Measurements from ENCODE around the gene MYO1F.
"Not testable (repeated sequence)": the region's sequence is repeated elsewhere in the genome, so short reads cannot be mapped to it uniquely, and the experiment has no call there.

Gene MYO1F

DNA sequence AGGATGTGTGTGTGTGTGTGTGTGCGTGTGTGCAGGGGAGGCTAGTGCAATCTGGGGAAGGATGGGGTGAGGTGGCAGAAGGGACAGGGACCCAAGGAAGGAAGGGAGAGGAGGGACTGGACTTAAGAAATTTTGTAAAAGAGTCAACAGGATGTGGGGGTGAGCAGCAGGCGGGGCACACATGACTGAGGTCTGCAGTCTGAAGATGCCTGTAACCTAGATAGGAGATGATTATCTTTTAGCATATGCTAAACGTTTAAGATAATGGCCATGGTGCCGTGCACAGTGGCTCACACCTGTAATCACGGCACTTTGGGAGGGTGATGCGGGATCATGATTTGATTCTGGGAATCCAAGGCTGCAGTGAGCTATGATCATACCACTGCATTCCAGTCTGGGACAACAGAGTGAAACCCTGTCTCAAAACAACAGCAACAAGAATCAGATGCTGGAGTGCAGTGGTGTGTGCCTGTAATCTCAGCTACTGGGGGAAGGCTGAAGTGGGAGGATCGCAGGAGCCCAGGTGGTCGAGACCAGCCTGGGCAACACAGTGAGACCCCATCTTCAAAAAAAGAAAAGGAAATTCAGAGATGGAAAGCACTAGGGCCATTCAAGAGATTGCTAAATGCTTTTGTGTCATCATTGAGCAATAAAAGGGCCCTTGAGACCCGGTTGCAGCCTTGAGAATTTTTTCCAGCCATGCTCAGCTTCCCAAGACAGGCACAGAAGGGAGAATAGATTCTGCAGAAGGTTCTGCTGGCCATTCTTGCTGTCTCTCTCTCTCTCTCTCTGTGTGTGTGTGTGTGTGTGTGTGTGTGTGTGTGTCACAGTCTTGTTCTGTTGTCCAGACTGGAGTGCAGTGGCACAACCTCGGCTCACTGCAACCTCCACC lies 59.4 kb downstream of the MYO1F start:
- DNase-seq (ENCODE audit: low read depth), result no peak
- H3K4me3 ChIP-seq (ENCODE audit: low read length), result no peak overlapping the region
- TF ChIP-seq, protein P1, sequence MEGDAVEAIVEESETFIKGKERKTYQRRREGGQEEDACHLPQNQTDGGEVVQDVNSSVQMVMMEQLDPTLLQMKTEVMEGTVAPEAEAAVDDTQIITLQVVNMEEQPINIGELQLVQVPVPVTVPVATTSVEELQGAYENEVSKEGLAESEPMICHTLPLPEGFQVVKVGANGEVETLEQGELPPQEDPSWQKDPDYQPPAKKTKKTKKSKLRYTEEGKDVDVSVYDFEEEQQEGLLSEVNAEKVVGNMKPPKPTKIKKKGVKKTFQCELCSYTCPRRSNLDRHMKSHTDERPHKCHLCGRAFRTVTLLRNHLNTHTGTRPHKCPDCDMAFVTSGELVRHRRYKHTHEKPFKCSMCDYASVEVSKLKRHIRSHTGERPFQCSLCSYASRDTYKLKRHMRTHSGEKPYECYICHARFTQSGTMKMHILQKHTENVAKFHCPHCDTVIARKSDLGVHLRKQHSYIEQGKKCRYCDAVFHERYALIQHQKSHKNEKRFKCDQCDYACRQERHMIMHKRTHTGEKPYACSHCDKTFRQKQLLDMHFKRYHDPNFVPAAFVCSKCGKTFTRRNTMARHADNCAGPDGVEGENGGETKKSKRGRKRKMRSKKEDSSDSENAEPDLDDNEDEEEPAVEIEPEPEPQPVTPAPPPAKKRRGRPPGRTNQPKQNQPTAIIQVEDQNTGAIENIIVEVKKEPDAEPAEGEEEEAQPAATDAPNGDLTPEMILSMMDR (conservative IDR thresholded peaks at IDR 0.05; ENCODE audit: low read depth, low read length), result no peak

DNA sequence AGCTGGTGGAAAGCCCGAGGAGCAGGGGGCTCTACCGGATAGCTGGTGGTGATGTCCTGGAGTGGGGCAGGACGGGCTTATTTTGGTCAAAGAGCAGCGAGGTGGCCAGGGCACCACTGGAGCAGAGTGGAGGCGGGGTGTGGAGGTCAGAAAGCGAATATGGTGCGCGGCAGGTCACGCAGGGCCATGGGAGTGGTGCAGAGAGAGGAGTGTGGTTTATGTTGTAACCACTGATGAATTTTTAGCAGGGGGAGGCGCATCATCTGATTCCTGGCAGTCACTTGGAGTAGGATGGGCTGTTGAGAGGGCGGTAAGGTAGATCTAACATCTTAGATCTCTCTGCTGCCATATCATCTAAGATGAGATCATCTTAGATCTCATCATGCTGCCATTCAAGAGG lies 61.9 kb downstream of the MYO1F start:
- no peak overlapping the region for H3K4me3 ChIP-seq (ENCODE audit: low read length)
- no peak for DNase-seq (ENCODE audit: low read depth)
- TF ChIP-seq, protein P1 (conservative IDR thresholded peaks at IDR 0.05; ENCODE audit: low read depth, low read length), result no peak

DNA sequence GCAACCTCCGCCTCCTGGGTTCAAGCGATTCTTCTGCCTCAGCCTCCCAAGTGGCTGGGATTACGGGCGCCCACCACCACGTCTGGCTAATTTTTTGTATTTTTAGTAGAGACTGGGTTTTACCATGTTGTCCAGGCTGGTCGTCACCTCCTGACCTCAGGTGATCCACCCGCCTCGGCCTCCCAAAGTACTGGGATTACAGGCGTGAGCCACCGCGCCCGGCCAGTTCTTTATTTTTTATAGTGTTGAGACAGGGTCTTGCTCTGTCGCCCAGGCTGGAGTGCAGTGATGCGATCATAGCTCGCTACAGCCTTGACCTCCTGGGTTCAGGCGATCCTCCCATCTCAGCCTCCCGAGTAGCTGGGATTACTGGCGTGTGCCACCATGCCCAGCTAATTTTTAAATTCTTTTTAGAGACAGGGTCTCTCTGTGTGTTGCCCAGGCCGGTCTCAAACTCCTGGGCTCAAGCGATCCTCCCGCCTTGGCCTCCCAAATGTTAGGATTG lies 62.7 kb downstream of the MYO1F start:
- DNase-seq (ENCODE audit: low read depth), result not testable (repeated sequence)
- H3K4me3 ChIP-seq (ENCODE audit: low read length), result peak overlapping the region; percentile 53

DNA sequence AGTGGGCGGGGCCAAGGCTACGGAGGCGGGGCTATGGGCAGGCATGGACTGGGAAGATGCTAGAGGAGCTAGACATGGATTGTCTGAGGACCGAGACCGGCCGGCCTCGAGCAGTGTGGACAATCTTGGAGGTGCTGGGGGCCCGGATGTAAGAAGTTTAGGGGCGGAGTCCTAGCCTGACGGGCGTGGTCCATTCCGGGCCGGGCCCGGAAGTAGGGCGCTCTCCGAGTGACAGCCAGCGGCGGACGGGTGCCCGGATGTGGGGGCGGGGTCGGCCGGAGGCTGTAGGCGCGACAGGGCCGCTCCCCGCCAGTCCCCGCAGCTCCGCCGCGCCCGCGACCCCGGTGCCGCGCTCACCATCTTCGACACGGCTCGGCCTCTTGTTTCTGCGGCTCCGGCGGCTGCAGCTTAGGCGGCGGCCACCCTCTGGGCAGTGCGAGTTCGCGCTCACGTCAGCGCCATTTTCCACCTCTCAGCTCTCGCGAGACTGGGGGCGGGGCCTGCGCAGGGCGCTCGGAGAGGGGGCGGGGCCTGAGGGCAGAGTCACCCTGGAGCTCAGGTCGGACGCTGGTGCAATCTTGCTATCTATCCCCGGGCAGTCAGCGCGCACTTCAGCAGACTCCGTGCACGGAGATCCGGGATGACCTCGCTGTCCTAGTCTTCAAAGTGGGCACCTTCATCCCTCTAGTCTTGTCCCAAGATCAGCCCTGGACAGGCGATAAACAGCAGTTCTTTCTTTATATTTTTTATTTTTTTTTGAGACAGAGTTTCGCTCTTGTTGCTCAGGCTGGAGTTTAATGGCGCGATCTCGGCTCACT lies 63.3 kb downstream of the MYO1F start, which contains the start of gene ZNF414:
TSS of gene ZNF414 (minus strand) at position 481 of the 818 bp plus-strand sequence. CDS start at position 360, 121 bp downstream.
- peak; percentile 82 for DNase-seq (ENCODE audit: low read depth)
- TF ChIP-seq, protein P1 (conservative IDR thresholded peaks at IDR 0.05; ENCODE audit: low read depth, low read length), result no peak
- H3K4me3 ChIP-seq (ENCODE audit: low read length), result peak within 1 kb of the TSS; percentile 53

DNA sequence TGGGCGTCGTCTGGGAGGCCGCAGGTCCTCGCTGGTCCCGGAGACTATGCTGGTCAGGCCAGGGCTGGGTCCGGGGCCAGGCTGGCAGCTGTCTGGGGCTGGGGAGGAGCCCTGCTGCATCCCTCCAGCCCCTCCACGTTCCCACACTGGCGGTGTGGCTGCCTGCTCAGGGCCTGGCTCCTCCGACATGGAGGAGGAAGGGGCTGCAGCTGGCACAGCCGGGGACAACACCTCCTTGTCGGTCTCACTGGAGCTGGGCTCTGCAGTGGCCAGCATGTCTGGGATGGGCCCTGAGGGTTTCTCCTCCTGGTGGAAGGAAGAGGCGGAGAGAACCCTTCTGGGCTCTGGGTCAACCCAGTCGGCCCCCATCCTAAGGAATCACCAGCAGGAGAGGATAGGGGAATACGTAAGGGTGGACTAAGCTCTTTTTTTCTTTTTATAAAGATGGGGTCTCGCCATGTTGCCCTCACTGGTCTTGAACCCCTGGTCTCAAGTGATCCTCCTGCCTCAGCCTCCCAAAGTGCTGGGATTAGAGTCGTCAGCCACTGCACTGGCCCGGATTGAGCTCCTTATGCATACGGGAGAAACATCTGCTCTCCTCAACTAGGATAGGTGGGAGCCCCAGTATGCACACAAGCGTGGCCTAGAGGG lies 64.1 kb downstream of the MYO1F start:
- no peak for DNase-seq (ENCODE audit: low read depth)
- TF ChIP-seq, protein P1 (conservative IDR thresholded peaks at IDR 0.05; ENCODE audit: low read depth, low read length), result no peak
- peak overlapping the region; percentile 53 for H3K4me3 ChIP-seq (ENCODE audit: low read length)

DNA sequence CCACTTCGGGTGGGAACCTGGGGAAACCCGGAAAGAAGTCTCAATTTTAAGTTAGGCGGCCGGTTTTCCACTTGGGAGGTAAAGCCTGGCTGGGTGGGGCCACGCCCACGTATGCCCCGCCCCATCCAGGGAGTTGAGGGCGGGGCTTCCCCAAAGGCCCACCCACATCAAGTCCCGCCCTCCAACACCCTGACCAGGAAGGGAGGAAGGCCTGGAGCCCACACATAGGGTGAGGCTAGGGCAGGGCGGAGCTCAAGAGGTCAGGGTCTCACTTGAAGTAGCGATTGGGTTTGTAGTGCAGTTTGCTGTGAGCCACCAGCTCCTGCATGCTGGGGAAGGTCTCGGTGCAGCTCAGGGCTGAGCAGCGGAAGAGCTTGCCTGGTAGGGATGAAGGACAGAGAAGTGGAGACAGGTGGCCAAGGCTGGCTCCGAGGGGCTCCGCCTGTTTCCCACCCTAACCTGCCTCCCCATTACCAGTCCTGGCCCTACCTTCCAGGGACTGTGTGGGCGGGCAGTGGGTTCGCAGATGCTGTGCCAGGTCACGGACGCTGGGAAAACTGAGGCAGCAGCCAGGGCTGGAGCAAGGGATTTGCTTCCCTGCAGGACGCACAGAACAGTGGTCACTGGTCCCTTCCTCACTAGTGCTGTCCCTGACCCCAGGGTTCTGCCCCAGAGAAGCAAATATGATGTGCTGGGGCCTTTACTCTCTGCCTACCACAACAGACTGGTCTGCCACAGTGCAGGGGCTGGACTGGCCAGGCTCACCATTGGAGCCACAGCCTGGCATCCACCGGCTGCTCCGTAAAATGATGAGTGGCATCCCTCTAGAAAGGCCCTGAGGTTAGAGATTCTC lies 64.9 kb downstream of the MYO1F start:
- no peak overlapping the region for H3K4me3 ChIP-seq (ENCODE audit: low read length)
- no peak for DNase-seq (ENCODE audit: low read depth)
- TF ChIP-seq, protein P1 (conservative IDR thresholded peaks at IDR 0.05; ENCODE audit: low read depth, low read length), result no peak

Measured in retinal pigment epithelial cell (primary cell).